SU-DHL-6 (cell line): Measurements from ENCODE around the gene SLC6A20.

Experiments used
- EZH2phosphoT487 ChIP-seq: fragments of 200-600 bp; sonication (generic), shearing (Covaris generic); conservative IDR thresholded peaks from 2 replicates; pipeline ENCODE4 v1.6.1; 2018; ENCODE audit warnings: mild to moderate bottlenecking, antibody characterized with exemption, low read length, moderate library complexity, mixed read lengths
- TF ChIP-seq, protein P1 (sequence below): fragments of 200-600 bp; sonication (generic); IDR thresholded peaks from one replicate; pipeline ENCODE4 v1.5.1; 2017; ENCODE audit warnings: antibody characterized with exemption, mild to moderate bottlenecking, low read length, moderate library complexity; ENCODE audit not compliant: insufficient read depth, poor library complexity, severe bottlenecking

DNA sequence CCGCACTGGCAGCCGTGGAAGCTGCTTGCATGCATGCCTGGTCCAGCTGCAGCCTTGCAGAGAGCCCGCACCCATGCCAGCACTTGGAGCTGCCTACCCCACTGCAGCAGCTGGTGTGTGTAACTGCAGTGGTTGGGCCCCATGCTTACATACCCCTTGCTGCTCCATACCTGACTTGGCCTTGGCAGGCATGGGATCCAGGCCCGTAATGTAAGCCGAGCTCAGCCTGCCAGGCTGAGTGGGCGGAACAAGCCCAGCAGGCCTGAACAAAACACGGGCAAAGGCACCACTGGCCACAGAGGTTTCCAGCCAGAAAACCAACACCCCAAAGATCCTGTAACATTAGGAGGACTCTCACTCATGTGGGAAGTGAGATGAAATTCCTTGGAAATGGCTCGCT lies 48.3 kb downstream of the SLC6A20 start:
- TF ChIP-seq, protein P1, sequence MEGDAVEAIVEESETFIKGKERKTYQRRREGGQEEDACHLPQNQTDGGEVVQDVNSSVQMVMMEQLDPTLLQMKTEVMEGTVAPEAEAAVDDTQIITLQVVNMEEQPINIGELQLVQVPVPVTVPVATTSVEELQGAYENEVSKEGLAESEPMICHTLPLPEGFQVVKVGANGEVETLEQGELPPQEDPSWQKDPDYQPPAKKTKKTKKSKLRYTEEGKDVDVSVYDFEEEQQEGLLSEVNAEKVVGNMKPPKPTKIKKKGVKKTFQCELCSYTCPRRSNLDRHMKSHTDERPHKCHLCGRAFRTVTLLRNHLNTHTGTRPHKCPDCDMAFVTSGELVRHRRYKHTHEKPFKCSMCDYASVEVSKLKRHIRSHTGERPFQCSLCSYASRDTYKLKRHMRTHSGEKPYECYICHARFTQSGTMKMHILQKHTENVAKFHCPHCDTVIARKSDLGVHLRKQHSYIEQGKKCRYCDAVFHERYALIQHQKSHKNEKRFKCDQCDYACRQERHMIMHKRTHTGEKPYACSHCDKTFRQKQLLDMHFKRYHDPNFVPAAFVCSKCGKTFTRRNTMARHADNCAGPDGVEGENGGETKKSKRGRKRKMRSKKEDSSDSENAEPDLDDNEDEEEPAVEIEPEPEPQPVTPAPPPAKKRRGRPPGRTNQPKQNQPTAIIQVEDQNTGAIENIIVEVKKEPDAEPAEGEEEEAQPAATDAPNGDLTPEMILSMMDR = no peak
- TF ChIP-seq EZH2phosphoT487 = no peak
